GM21723 (cell line): ENCODE results near the gene GLS.
A peak's percentile ranks its signal among the peaks of the same experiment; 100 is the strongest.
"Not testable (repeated sequence)": the region's sequence is repeated elsewhere in the genome, so short reads cannot be mapped to it uniquely, and the experiment has no call there.

ENCODE experiments used
- ATAC-seq: cut with Tn5 transposase; IDR thresholded peaks from one replicate; pipeline ENCODE4 v1.9.1; 2021; ENCODE audit warnings: mild to moderate bottlenecking, moderate library complexity; ENCODE audit not compliant: unreplicated experiment

GLS gene

GRCh38 chr2:190987938-190988337 is 107.3 kb downstream of the GLS start:
- ATAC-seq, result no peak

- no peak for ATAC-seq
Measured at GRCh38 chr2:190988910-190989309, 108.3 kb downstream of the GLS start.

DNA sequence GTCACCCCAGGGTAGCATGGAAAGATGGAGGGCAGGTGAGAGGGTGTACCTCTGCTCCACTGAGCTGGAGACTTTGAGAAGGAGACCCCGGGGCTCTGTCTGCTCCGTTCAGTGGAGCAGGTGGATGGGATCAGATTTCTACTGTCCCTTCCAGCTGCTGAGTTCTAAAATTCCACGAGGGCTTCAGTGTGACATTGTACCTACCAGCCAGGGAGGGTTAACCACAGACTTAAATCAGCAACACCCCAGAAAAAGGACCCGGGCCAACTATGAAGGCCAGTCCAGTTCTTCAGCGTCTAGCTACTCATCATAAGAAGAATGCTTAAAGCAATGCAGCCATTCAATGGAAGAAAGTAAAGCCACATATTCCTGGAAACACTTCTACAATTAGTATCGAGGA is 109.5 kb downstream of the GLS start:
- ATAC-seq, result no peak

GRCh38 chr2:190993292-190993643 is 112.6 kb downstream of the GLS start:
- ATAC-seq, result no peak

GRCh38 chr2:190994148-190994547 is 113.5 kb downstream of the GLS start:
- no peak for ATAC-seq

- not testable (repeated sequence) for ATAC-seq
Measured at GRCh38 chr2:190995315-190995714, 114.7 kb downstream of the GLS start.

DNA sequence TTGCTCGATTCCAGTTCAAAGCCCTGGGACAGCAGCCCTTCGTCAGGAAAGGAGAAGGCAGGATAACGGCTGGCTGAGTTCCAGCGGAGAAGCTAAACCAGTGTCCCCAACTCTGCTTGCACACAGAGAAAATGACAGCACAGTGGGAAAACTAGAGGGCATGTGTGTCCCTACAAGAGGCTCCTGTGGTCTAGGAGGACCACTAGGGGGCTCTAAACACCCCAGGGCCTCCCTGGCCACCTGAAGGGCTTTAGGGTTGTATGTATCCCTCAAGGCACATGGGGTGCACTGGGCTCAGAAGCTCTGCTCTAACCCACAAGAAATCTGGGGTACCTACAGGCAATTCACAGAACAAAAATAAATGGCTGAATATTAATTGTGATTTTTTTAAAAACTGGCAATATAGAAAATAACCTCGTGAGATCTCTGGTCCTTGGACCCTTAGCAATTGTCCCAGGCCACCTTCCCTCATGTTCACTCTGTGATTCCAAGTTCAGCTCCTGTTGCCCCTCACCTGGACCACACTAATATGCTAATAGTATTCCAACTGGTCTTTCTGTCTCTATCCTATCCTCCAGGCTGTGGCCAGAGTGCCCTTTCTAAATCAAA is 115.8 kb downstream of the GLS start:
- peak; percentile 52 for ATAC-seq

DNA sequence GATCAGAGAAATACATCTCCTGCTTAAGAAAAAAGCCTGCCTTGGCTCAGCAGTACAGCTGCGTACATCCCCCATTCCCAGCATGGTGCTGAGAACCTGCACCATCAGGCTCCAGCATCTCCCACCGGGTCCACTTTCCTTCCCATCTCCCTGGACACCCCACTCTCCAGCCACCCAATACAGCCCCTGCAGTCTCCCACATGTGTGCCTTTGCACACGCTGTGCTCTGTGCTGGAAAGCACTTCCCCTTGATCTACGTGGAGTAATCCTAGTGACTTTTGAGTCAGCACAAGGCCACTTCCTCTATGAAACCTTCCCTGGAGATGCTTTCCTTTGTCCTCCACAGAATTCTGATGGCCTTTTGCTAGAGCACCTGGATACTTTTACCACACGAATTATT is 116.3 kb downstream of the GLS start:
- no peak for ATAC-seq

DNA sequence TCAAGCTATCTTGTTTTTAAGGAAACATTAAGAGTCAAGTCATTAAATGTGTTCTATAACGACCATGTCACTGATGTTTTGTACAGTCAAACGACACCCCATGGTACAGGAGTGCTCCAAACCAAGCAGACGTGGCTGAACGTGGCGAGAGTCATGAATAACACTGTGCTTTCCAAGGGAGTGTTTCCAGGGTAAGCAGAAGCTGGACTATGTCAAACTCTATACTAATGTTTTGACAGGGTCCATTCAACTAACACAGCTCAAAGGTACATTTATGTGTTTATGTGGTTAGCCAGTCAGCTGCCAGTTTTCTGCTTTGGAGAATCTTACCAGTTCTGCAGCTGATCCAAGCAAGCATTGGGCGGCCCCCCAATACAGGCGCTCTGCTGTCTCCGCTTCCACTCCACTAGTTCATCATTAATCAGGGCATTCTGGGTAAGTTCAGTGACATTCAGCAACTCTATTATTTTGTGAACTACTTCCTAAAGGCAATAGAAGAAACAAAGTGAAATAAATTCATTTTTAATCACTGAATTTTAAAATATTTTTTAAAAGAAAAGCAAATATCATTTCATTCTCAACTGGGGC is 117.0 kb downstream of the GLS start:
- ATAC-seq, result no peak

- no peak for ATAC-seq
Measured at GRCh38 chr2:190999058-190999457, 118.4 kb downstream of the GLS start.

DNA sequence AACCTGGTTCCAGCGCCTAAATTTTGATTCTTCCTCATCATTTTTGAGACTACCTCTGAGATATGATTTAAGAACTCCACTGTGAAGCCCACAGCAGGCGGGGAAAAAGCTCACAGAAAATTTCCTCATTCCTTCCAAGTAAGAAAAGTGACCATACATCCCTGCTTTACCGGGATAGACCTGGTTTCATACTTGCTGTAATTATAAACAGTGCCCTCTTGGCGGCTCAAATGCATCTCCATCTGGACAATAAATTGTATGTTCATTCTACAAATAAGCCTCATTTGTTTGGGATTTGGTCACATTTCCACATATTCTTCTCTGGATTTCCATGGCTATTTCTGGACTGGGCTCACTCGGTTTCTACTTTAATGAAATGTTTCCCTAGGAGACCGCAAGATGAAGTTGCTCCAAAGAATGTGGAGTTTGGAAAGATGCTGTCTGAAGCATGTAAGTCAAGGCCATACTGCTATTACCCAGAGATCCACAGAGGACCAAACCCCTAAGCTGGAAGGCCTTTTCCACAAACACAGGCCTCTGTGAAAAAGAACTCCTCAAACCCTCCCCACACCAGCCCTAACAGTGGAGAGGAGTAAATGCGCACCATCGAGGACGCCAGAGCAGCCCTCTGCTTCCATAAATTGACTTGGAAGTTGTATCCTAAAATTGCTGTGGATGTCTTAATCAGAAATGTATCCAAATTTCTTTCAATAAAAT is 119.5 kb downstream of the GLS start:
- ATAC-seq, result no peak

- no peak for ATAC-seq
Measured at GRCh38 chr2:191001032-191001431, 120.4 kb downstream of the GLS start.

DNA sequence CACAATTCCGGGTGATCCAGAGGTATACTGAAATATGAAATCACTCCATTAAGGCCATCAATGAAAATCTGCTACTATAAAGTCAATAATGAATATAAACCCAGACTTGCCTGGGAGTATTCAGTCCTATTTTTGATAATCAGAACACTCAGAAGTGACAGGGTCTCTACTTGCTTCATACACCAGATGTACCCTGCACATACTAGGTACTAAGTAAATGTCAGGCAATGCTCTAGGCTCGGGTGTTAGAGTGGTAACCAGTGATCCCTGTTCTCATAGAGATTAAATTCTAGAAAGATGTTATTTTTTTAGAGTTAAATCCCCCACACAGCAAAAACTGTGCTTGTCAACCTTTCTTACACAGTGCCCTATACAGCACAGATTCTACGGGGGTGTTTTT is 121.0 kb downstream of the GLS start:
- no peak for ATAC-seq

DNA sequence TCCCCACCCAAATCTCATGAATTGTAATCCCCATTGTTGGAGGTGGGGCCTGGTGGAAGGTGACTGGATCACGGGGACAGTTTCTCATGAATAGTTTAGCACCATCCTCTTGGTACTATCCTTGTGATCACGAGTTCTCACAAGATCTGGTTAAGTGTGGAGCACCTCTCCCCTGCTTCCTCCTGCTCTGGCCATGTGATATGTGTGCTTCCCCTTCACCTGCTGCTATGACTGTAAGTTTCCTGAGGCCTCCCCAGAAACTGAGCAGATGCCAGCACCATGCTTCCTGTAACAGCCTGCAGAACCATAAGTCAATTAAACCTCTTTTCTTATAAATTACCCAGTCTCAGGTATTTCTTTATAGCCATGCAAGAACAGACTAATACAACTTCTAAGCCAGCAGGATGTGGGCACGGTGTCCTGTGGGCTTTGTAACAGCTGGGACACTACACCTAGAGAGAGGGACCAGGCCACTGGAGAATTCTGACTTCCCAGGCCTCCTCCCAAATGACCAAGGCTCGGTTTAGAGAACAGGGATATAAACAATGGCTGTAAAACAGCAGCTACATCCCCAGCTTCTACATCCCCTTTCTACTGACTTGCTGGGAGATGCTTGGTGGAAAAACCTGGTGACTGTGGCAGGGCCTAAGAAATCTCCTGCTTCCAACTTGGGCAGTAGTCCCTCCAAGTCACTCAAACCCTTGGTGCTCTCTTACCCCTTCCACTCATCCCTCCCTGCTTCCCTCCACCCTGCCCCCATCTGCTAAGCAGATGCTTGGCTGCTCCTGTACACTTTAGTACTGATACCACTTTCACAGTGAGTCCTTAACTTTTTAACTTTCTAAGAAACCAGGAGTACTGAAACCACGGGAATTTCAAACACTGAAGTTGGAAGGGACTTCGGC is 123.0 kb downstream of the GLS start:
- no peak for ATAC-seq

DNA sequence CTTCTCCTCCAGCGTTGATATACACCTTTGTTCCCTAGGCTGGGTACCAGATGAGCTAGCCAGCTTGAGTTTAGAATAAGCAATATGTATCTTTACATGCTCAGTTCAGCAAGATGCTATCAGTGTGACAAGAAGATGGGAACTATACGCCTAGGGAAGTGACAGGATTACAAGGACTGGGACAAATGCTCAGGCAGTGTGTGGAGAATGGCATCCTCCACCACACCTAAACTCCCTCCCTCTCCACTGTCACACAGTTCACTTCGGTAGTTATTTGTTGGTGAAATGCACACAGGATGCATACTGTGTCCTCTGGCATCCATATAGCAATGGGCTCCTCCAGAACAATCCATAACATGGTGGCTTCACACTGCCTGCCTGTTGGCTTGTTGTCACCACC is 125.7 kb downstream of the GLS start:
- no peak for ATAC-seq

- no peak for ATAC-seq
Measured at GRCh38 chr2:191006997-191007783, 126.6 kb downstream of the GLS start.

DNA sequence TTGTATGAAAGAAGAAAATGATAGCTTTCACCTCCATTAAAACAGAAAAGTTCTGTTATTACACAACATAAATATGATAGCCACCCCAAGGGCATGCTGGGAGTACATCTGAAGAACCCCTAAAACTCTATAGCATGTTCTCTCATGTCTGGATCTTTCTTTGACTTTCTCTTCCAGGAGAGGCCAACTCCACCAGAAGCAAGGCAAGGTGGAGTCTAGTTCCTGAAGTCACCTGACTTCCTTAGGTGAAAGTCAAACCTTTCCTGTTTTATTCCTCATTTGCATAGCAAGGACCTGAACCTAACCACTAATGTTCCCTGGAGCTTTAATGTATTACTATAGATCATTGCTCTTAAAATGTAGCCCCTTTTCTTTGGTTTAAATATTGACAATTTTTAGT is 127.7 kb downstream of the GLS start:
- ATAC-seq, result no peak

DNA sequence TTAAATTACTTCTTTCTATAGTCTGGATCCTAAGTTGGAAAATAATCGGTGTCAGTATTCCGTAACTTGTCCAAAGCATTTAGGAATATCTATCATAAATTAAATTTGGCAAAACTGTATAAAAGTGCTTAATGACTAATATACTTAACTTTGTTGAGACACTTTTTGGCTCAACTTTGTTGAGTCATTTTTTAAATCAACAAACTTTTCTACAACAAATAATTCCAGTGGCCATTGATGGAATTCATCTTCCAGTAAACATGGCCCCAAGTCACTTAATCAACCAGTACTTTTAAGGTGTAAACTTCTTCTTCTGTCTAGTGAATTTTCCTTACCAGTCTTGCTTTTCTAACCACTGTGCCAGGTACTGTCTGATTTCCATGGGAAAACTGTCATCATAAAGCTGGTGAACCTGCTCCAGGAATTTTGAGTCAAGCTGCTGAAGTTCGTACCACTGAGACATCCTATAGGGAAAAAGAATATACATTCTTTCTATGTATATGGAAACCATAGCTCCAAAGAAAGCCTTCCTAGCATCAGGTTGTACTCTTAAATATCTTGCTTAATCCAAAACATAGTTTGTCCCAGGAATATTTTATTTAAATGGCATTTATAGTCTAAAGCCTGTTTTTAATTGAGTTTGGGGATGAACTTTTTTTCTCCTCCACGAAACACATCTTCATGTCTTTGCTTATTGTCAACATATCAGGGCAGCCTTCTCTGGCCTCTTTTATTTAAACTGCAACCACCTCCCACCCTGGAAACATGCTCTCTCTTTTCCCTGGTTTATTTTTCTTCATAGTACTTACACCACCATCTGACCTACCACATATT is 129.1 kb downstream of the GLS start:
- no peak for ATAC-seq

- ATAC-seq, result no peak
Measured at GRCh38 chr2:191010887-191011885, 130.6 kb downstream of the GLS start.
